Measurements from ENCODE around the gene PARD3B.

PARD3B gene

GRCh38 chr2:205520311-205520710 lies 975.0 kb downstream of the PARD3B start:
- DNase-seq (ENCODE audit: low spot score): no peak

GRCh38 chr2:205524656-205525055 lies 979.4 kb downstream of the PARD3B start:
- peak; percentile 38 for DNase-seq (ENCODE audit: low spot score)

GRCh38 chr2:205527801-205528200 lies 982.5 kb downstream of the PARD3B start:
- DNase-seq (ENCODE audit: low spot score): peak; percentile 84

- no peak for DNase-seq (ENCODE audit: low spot score)
These were observed 985.8 kb downstream of the PARD3B start for GRCh38 chr2:205531072-205531471.

- no peak for DNase-seq (ENCODE audit: low spot score)
These were observed 986.3 kb downstream of the PARD3B start for GRCh38 chr2:205531489-205532148.

- no peak for DNase-seq (ENCODE audit: low spot score)
These were observed 989.7 kb downstream of the PARD3B start for GRCh38 chr2:205535001-205535400.

GRCh38 chr2:205539603-205540002 lies 994.3 kb downstream of the PARD3B start:
- no peak for DNase-seq (ENCODE audit: low spot score)

GRCh38 chr2:205540036-205540435 lies 994.8 kb downstream of the PARD3B start:
- no peak for DNase-seq (ENCODE audit: low spot score)

- DNase-seq (ENCODE audit: low spot score): no peak
These were observed 998.1 kb downstream of the PARD3B start for GRCh38 chr2:205543262-205543843.

GRCh38 chr2:205543937-205544702 lies 998.8 kb downstream of the PARD3B start:
- peak; percentile 6 for DNase-seq (ENCODE audit: low spot score)

GRCh38 chr2:205545971-205546816 lies 1000.9 kb downstream of the PARD3B start:
- DNase-seq (ENCODE audit: low spot score): no peak

GRCh38 chr2:205555566-205556230 lies 1010.4 kb downstream of the PARD3B start:
- DNase-seq (ENCODE audit: low spot score): no peak

- DNase-seq (ENCODE audit: low spot score): no peak
These were observed 1011.1 kb downstream of the PARD3B start for GRCh38 chr2:205556357-205556756.

- DNase-seq (ENCODE audit: low spot score): no peak
These were observed 1011.7 kb downstream of the PARD3B start for GRCh38 chr2:205556841-205557539.

GRCh38 chr2:205557873-205558272 lies 1012.6 kb downstream of the PARD3B start:
- no peak for DNase-seq (ENCODE audit: low spot score)

GRCh38 chr2:205561441-205561840 lies 1016.2 kb downstream of the PARD3B start:
- peak; percentile 7 for DNase-seq (ENCODE audit: low spot score)

GRCh38 chr2:205563646-205564045 lies 1018.4 kb downstream of the PARD3B start:
- DNase-seq (ENCODE audit: low spot score): peak; percentile 29

GRCh38 chr2:205564346-205565141 lies 1019.3 kb downstream of the PARD3B start:
- no peak for DNase-seq (ENCODE audit: low spot score)

- DNase-seq (ENCODE audit: low spot score): no peak
These were observed 1019.9 kb downstream of the PARD3B start for GRCh38 chr2:205565142-205565522.

GRCh38 chr2:205566606-205567168 lies 1021.4 kb downstream of the PARD3B start:
- DNase-seq (ENCODE audit: low spot score): no peak

Measured in kidney tubule cell (primary cell).